ENCODE measurements around the gene MUC4. TPM values are rescaled to one million over a fixed set of nuclear protein-coding genes. Genes with fewer than 3 reads are reported as not detected.

The MUC4 gene
- total RNA-seq, 1 donor from 2014 or later: 0.60 TPM

GRCh38 chr3:195704433-195704999, 107.2 kb downstream of the MUC4 start:
- Mint-ChIP-seq H3K9me3 (ENCODE audit: low read depth) (no peaks in the 10 kb centered on the region), H3K27me3 (peaks cover 5% of the 10 kb centered on the region), H3K4me3 (ENCODE audit: low read depth) (no peak overlapping the region), H3K36me3 (ENCODE audit: insufficient read depth) (peaks cover 3% of the 10 kb centered on the region), H3K27ac (no peak overlapping the region), H3K4me1 (ENCODE audit: low read depth) (peaks cover 5% of the 10 kb centered on the region)
- TF ChIP-seq CTCF (IDR thresholded peaks at IDR 0.05; ENCODE audit: unreplicated experiment): no peak
- no peak for DNase-seq (ENCODE audit: low spot score, unreplicated experiment)

GRCh38 chr3:195703776-195704175, 108.0 kb downstream of the MUC4 start:
- Mint-ChIP-seq H3K27me3 (peaks cover 5% of the 10 kb centered on the region), H3K27ac (no peak overlapping the region), H3K36me3 (ENCODE audit: insufficient read depth) (no peaks in the 10 kb centered on the region), H3K4me3 (ENCODE audit: low read depth) (no peak overlapping the region), H3K4me1 (ENCODE audit: low read depth) (peaks cover 5% of the 10 kb centered on the region), H3K9me3 (ENCODE audit: low read depth) (no peaks in the 10 kb centered on the region)
- no peak for DNase-seq (ENCODE audit: low spot score, unreplicated experiment)
- TF ChIP-seq CTCF (IDR thresholded peaks at IDR 0.05; ENCODE audit: unreplicated experiment): no peak

GRCh38 chr3:195701042-195701915, 110.5 kb downstream of the MUC4 start:
- no peak for DNase-seq (ENCODE audit: low spot score, unreplicated experiment)
- no peak overlapping the region for H3K4me3 Mint-ChIP-seq (ENCODE audit: low read depth)

GRCh38 chr3:195700319-195700718, 111.4 kb downstream of the MUC4 start:
- Mint-ChIP-seq H3K4me3 (ENCODE audit: low read depth) (no peak overlapping the region), H3K36me3 (ENCODE audit: insufficient read depth) (peaks cover 13% of the 10 kb centered on the region), H3K9me3 (ENCODE audit: low read depth) (no peaks in the 10 kb centered on the region), H3K27ac (no peak overlapping the region), H3K4me1 (ENCODE audit: low read depth) (peaks cover 6% of the 10 kb centered on the region), H3K27me3 (peaks cover 5% of the 10 kb centered on the region)
- no peak for TF ChIP-seq CTCF (IDR thresholded peaks at IDR 0.05; ENCODE audit: unreplicated experiment)
- DNase-seq (ENCODE audit: low spot score, unreplicated experiment): no peak

More at GRCh38 chr3:195701042-195701915, 110.5 kb downstream of the MUC4 start:
- H3K9me3 Mint-ChIP-seq (ENCODE audit: low read depth): no peaks in the 10 kb centered on the region
- no peak for TF ChIP-seq CTCF (IDR thresholded peaks at IDR 0.05; ENCODE audit: unreplicated experiment)
- H3K36me3 Mint-ChIP-seq (ENCODE audit: insufficient read depth): peaks cover 9% of the 10 kb centered on the region
- H3K4me1 Mint-ChIP-seq (ENCODE audit: low read depth): peaks cover 11% of the 10 kb centered on the region
- peaks cover 5% of the 10 kb centered on the region for H3K27me3 Mint-ChIP-seq
- peak overlapping the region; percentile 42 for H3K27ac Mint-ChIP-seq

- H3K4me1 Mint-ChIP-seq (ENCODE audit: low read depth): peaks cover 6% of the 10 kb centered on the region
- H3K27ac Mint-ChIP-seq: no peak overlapping the region
- H3K4me3 Mint-ChIP-seq (ENCODE audit: low read depth): no peak overlapping the region
- peaks cover 5% of the 10 kb centered on the region for H3K27me3 Mint-ChIP-seq
- TF ChIP-seq CTCF (IDR thresholded peaks at IDR 0.05; ENCODE audit: unreplicated experiment): no peak
- no peaks in the 10 kb centered on the region for H3K9me3 Mint-ChIP-seq (ENCODE audit: low read depth)
- no peak for DNase-seq (ENCODE audit: low spot score, unreplicated experiment)
- peaks cover 15% of the 10 kb centered on the region for H3K36me3 Mint-ChIP-seq (ENCODE audit: insufficient read depth)
These were observed 111.9 kb downstream of the MUC4 start for GRCh38 chr3:195699860-195700259.
